ENCODE measurements around the gene AP1AR.

DNA sequence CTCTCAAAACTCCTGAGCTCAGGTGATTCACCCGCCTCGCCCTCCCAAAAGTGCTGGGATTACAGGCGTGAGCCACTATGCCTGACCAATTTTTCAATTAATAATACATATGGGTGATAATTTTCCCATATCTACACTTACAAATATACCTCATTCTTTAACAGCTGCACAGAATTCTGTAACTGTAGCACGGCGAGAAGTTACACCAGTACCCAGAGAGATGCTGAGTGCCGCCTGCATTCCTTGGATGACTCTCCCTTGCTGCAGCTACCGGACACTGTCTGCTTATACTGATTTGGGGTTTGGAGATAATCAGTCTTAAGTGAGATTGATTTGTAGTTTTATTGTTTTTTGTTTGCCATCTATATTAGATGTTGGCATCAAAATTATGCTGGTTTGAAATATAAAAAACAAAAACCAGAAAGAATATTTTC, 48.3 kb downstream of the AP1AR start:
- no peak for TF ChIP-seq CTCF (IDR thresholded peaks at IDR 0.05)
- no peak for TF ChIP-seq ZFX (IDR thresholded peaks at IDR 0.05; ENCODE audit: borderline replicate concordance)

Measured in 22Rv1 (cell line).